Measurements from ENCODE around the gene MMP3. TPM values are rescaled to one million over a fixed set of nuclear protein-coding genes. Genes with fewer than 3 reads are reported as not detected.

Gene MMP3
- total and polyA plus RNA-seq, 9 of the 15 experiments (the other 6 are each of a cell fraction or from before 2014, with no cell fraction given) = not detected

GRCh38 chr11:102809971-102810370 is 33.4 kb downstream of the MMP3 start (continued):
- no peak for TF ChIP-seq ZNF318 (IDR thresholded peaks at IDR 0.05; ENCODE audit: borderline replicate concordance in 1 of 2, low read depth in 1 of 2)

- no peaks in the 10 kb centered on the region for H3K9me1 ChIP-seq (ENCODE audit: control insufficient read depth, insufficient read depth, low read length)
- in situ Hi-C loops (cut with MboI) = no loop called here
- no peaks in the 10 kb centered on the region for H3K36me3 ChIP-seq (ENCODE audit: control insufficient read depth, insufficient read depth, low read length)
- DNase-seq (ENCODE audit: extremely low read depth in 1 of 4, low spot score in 3 of 4) (peak; percentile 15 to 58 (median 21)), FAIRE-seq (no peak), ATAC-seq (peak; percentile 95)
- no peaks in the 10 kb centered on the region for H3K27me3 ChIP-seq (ENCODE audit: control insufficient read depth in 2 of 2, insufficient read depth in 2 of 2, low read length in 2 of 2)
- intact Hi-C loops (cut with micrococcal nuclease) = loop anchor here (10.0 kb wide), 1 partner anchor 137 kb away; no protein-coding TSS in a partner anchor
- WGBS (ENCODE audit: insufficient coverage, low coverage, missing lambda C conversion rate) = 2% methylated on average over 19 of the region's 19 CpGs
- POLR2A ChIA-PET = no interaction called here
- CTCF ChIA-PET (ENCODE audit: low intra/inter-chr PET ratio) = no interaction called here
- no TSS peak for BruUV-seq (replicated peaks)
- H3K79me2 ChIP-seq (ENCODE audit: control insufficient read depth, insufficient read depth, low read length) = no peaks in the 10 kb centered on the region
- H3K4me2 ChIP-seq (ENCODE audit: insufficient read depth, low read length) = no peak overlapping the region
- H3K27ac ChIP-seq (ENCODE audit: extremely low read depth, low read depth, low read length) = no peak overlapping the region
- no peak overlapping the region for H3K4me3 ChIP-seq
- no peak overlapping the region for H3K9ac ChIP-seq (ENCODE audit: insufficient read depth in 1 of 2, low read depth in 2 of 2, low read length in 2 of 2)
- H3K4me1 ChIP-seq (replicated peaks in 1 of 2; ENCODE audit: control insufficient read depth in 2 of 2, insufficient read depth in 2 of 2, low read length in 2 of 2) = no peaks in the 10 kb centered on the region; a peak in 1 of 5 replicates
- no peaks in the 10 kb centered on the region for H4K20me1 ChIP-seq (replicated peaks; ENCODE audit: control insufficient read depth, insufficient read depth, low read length)
- H2AFZ ChIP-seq (ENCODE audit: low read depth, low read length) = no peak overlapping the region
- no peaks in the 10 kb centered on the region for H3K9me3 ChIP-seq (replicated peaks; ENCODE audit: control insufficient read depth, insufficient read depth, low read depth, low read length)
- TF ChIP-seq HDAC1 (IDR thresholded peaks at IDR 0.05) (no peak), GABPA (tag; conservative IDR thresholded peaks at IDR 0.05; ENCODE audit: low read depth) (peak; percentile 65), ZNF217 (CRISPR knock-in tag; IDR thresholded peaks at IDR 0.05) (no peak), TFAP4 (CRISPR knock-in tag; IDR thresholded peaks at IDR 0.05; ENCODE audit: borderline replicate concordance) (peak; percentile 49; the same call in 1 of the 2 replicates), TRIM24 (IDR thresholded peaks at IDR 0.05) (no peak), ZNF696 (CRISPR knock-in tag; conservative IDR thresholded peaks at IDR 0.05) (no peak), CTCF (IDR thresholded peaks at IDR 0.05 in 2 of 3, conservative IDR thresholded peaks at IDR 0.05 in 1 of 3; ENCODE audit: insufficient read depth in 2 of 3, low read depth in 1 of 3, low read length in 3 of 3) (peak; percentile 36 to 50 (median 41)), ZNF778 (CRISPR knock-in tag; IDR thresholded peaks at IDR 0.05) (no peak), SRSF1 (IDR thresholded peaks at IDR 0.05; ENCODE audit: low read depth, low read length) (no peak)
Measured at GRCh38 chr11:102807921-102808320, 35.5 kb downstream of the MMP3 start.
